GM18907 (cell line): ENCODE data around the gene ZNRD2.

Experiments used
- ATAC-seq: cut with Tn5 transposase; IDR thresholded peaks from one replicate; pipeline ENCODE4 v1.9.1; 2021; ENCODE audit warnings: mild to moderate bottlenecking, moderate library complexity; ENCODE audit not compliant: unreplicated experiment

ZNRD2 gene

GRCh38 chr11:65572356-65573051 is 2.2 kb downstream of the ZNRD2 start, which contains the start of gene FAM89B:
Gene FAM89B (plus strand): TSS chr11:65572538. CDS start chr11:65572670, 132 bp downstream.
- no peak for ATAC-seq

GRCh38 chr11:65573391-65574079 is 3.3 kb downstream of the ZNRD2 start:
- peak; percentile 0 for ATAC-seq

GRCh38 chr11:65574109-65574810 is 4.0 kb downstream of the ZNRD2 start:
- ATAC-seq: peak; percentile 34

GRCh38 chr11:65574811-65575567 is 4.7 kb downstream of the ZNRD2 start:
- ATAC-seq: no peak

GRCh38 chr11:65575568-65576231 is 5.4 kb downstream of the ZNRD2 start, which contains the start of gene EHBP1L1:
Gene EHBP1L1 (plus strand): TSS chr11:65576053. CDS start chr11:65576303, 250 bp downstream.
- ATAC-seq: peak; percentile 12

GRCh38 chr11:65576232-65576866 is 6.1 kb downstream of the ZNRD2 start:
- ATAC-seq: no peak

GRCh38 chr11:65576867-65577755 is 6.8 kb downstream of the ZNRD2 start:
- ATAC-seq: no peak

- no peak for ATAC-seq
Observed at GRCh38 chr11:65577756-65578109, 7.5 kb downstream of the ZNRD2 start.

GRCh38 chr11:65578134-65578533 is 7.9 kb downstream of the ZNRD2 start:
- ATAC-seq: no peak

GRCh38 chr11:65578667-65579066 is 8.4 kb downstream of the ZNRD2 start:
- ATAC-seq: no peak

GRCh38 chr11:65579291-65579690 is 9.0 kb downstream of the ZNRD2 start:
- ATAC-seq: no peak

- ATAC-seq: no peak
Observed at GRCh38 chr11:65580031-65580692, 9.9 kb downstream of the ZNRD2 start.

- ATAC-seq: no peak
Observed at GRCh38 chr11:65580756-65581155, 10.5 kb downstream of the ZNRD2 start.

- no peak for ATAC-seq
Observed at GRCh38 chr11:65581928-65582327, 11.7 kb downstream of the ZNRD2 start.

GRCh38 chr11:65583589-65583988 is 13.3 kb downstream of the ZNRD2 start:
- ATAC-seq: no peak

- ATAC-seq: no peak
Observed at GRCh38 chr11:65584106-65584505, 13.8 kb downstream of the ZNRD2 start.

- no peak for ATAC-seq
Observed at GRCh38 chr11:65584723-65585171, 14.5 kb downstream of the ZNRD2 start.
